Heart right ventricle (tissue), 16 donors: ENCODE data around the gene KCNJ6. TPM values are rescaled to one million over a fixed set of nuclear protein-coding genes. Genes with fewer than 3 reads are reported as not detected.
"Not testable (repeated sequence)": the region's sequence is repeated elsewhere in the genome, so short reads cannot be mapped to it uniquely, and the experiment has no call there.

ENCODE experiments used
- ATAC-seq, 8 donors: fragments of 200-7000 bp; cut with Tn5 transposase; one replicate each; pipeline ENCODE4 v1.9.1; 2020; ENCODE audit warnings: mild to moderate bottlenecking in 8 of 8, moderate library complexity in 8 of 8, moderate number of reproducible peaks in 1 of 8
- DNase-seq, 2 donors: peaks; one replicate each; pipeline ENCODE4 v3.0.0-alpha.2; 2020
- H3K27ac ChIP-seq, 10 donors: fragments of 200-600 bp; sonication (generic) in 2 of 10; one replicate each; pipeline versions ENCODE4 v1.5.0 to v1.8.0; 2020 to 2022; ENCODE audit warnings: mild to moderate bottlenecking in 3 of 10
- H3K27me3 ChIP-seq, 7 donors: fragments of 200-600 bp; one replicate each; pipeline ENCODE4 v1.8.0; 2021 to 2022; ENCODE audit warnings: mild to moderate bottlenecking in 2 of 7
- H3K36me3 ChIP-seq, 9 donors: fragments of 200-600 bp; sonication (generic) in 1 of 9; one replicate each; pipeline versions ENCODE4 v1.5.0 to v1.8.0; 2020 to 2022; ENCODE audit warnings: mild to moderate bottlenecking in 2 of 9
- H3K4me1 ChIP-seq, 9 donors: fragments of 200-600 bp; sonication (generic) in 1 of 9; one replicate each; pipeline versions ENCODE4 v1.5.0 to v1.8.0; 2020 to 2022; ENCODE audit warnings: mild to moderate bottlenecking in 4 of 9
- H3K4me3 ChIP-seq, 10 donors: fragments of 200-600 bp; sonication (generic) in 2 of 10; one replicate each; pipeline versions ENCODE4 v1.5.0 to v1.8.0; 2020 to 2022; ENCODE audit warnings: mild to moderate bottlenecking in 7 of 10, moderate library complexity in 2 of 10
- H3K9me3 ChIP-seq, 11 donors: fragments of 200-600 bp in 10 of 11; sonication (generic) in 2 of 11; one replicate each; pipeline versions ENCODE4 v1.5.0 to v1.8.0; 2013 to 2022; ENCODE audit warnings: mild to moderate bottlenecking in 2 of 11, control low read depth in 1 of 11, moderate library complexity in 1 of 11
- WGBS, 2 donors: extraction: QIAGEN DNeasy Blood & Tissue Kit; methylation state at CpG; one replicate each; pipeline ENCODE4 v1.1.7; 2013; ENCODE audit warnings: inconsistent platforms in 1 of 2; 5-methylcytosine and 5-hydroxymethylcytosine counted together
- intact Hi-C, 10 donors: fragments of 100-400 bp; cut with DNase I; formaldehyde crosslinking; loops; one replicate each; pipeline versions ENCODE4 v1.11.1 to v1.14.2; 2022
- polyA plus RNA-seq, 2 donors: library from polyadenylated mRNA; stranded (reverse); fragments of 200-250 nt; gene quantifications; one replicate each; pipeline ENCODE4 v1.2.3, GENCODE V29; 2013
- total RNA-seq, 10 donors: library from RNA; stranded (reverse); fragmentation: NEBNext Ultra II Directional in 3 of 10; extraction: Animal tissue kit (Norgen Biotek cat#: 25700) in 3 of 10; gene quantifications; one replicate each; pipeline versions ENCODE4 v1.2.1 to v1.2.4, GENCODE V29; 2021 to 2023
- TF ChIP-seq, protein P1 (sequence below), 9 donors: fragments of 200-600 bp; sonication (generic) in 2 of 9; IDR thresholded peaks; one replicate each; pipeline versions ENCODE4 v1.5.0 to v1.8.0; 2021 to 2022; ENCODE audit warnings: antibody characterized with exemption in 9 of 9, mild to moderate bottlenecking in 5 of 9, moderate library complexity in 1 of 9
- donor health status: Arrhythmogenic right ventricular cardiomyopathy.
- donor health status: ischemic (EF 13 %, LVEDD 7.1; RV severe dilation, severe dysfunction).
- donor health status: healthy with polysubstance abuse.
- donor health status: DM: no; HTN: yes; CAD: no.
- donor health status: DM: no; HTN: no; CAD: no.
- donor health status: ischemic (EF 25% LVEDD 6.9; RV normal size, moderate dysfunction).
- donor health status: ischemic (EF 25% LVEDD 5.7; RV mildly dilated, moderate dysfunction).
- donor health status: healthy.
- donor health status: DM: yes; HTN: yes; CAD: no.
- donor health status: Ischemic cardiomyopathy.
- donor health status: ischemic (EF 35%, LVEDD 5.7; RV mildly dilated, moderate dysfunction).
- donor health status: nonischemic (EF 11% LVEDD 7.7; RV severe dilation, severe dysfunction).
- donor health status: DM: yes; HTN: yes; CAD: no.
- donor health status: PGD.
- donor health status: ischemic (EF 29% LVEDD 5.4; RV normal size, mild dysfunction).
- donor health status: nonischemic (EF 23%, LVEDD 6.1; RV moderate dilation, normal function).

The KCNJ6 gene
- total and polyA plus RNA-seq, 12 donors, result not detected

DNA sequence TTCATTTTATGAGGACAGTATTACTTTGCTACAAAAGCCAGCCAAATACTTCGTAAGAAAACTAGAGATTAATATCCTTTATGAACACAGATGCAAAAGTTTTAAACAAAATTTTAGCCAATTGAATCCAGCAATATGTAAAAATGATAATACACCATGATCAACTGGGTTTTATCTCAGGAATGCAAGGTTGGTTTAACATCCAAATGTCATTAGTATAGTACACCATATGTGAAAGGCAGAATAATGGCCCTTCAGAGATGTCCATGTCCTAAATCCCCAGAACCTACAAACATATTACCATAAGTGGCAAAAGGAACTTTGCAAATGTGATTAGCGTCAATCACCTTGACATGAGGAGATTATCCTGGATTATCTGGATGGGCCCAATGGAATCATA lies 16.7 kb upstream of the KCNJ6 start:
- TF ChIP-seq, protein P1, sequence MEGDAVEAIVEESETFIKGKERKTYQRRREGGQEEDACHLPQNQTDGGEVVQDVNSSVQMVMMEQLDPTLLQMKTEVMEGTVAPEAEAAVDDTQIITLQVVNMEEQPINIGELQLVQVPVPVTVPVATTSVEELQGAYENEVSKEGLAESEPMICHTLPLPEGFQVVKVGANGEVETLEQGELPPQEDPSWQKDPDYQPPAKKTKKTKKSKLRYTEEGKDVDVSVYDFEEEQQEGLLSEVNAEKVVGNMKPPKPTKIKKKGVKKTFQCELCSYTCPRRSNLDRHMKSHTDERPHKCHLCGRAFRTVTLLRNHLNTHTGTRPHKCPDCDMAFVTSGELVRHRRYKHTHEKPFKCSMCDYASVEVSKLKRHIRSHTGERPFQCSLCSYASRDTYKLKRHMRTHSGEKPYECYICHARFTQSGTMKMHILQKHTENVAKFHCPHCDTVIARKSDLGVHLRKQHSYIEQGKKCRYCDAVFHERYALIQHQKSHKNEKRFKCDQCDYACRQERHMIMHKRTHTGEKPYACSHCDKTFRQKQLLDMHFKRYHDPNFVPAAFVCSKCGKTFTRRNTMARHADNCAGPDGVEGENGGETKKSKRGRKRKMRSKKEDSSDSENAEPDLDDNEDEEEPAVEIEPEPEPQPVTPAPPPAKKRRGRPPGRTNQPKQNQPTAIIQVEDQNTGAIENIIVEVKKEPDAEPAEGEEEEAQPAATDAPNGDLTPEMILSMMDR (IDR thresholded peaks at IDR 0.05), result no peak

DNA sequence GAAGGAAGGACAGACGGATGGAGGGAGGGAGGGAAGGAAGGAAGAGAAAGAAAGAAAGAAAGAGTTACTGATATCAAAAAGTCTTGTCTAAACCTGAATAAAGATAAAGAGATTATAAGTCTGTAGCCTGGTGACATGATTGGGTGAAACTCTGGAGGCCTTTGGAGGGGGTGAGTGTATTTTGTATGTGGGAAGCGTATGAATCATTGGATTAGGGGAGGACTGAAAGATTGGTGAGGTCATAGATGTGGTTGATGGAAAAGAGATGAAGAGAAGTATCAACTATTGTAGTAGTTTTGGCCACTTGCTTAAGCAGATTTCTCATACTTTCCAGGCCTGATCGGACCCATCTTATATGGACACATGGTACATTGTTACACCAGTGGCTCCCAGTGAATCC lies 11.5 kb upstream of the KCNJ6 start:
- H3K36me3 ChIP-seq, result no peaks in the 10 kb centered on the region
- H3K4me3 ChIP-seq, result no peak overlapping the region
- intact Hi-C loops, result no loop called here
- H3K4me1 ChIP-seq, result no peaks in the 10 kb centered on the region
- TF ChIP-seq, protein P1 (IDR thresholded peaks at IDR 0.05), result no peak
- peaks cover 0 to 19% (median 10%) of the 10 kb centered on the region in 11 donors for H3K9me3 ChIP-seq
- H3K27me3 ChIP-seq, result peaks cover 0 to 15% (median 3%) of the 10 kb centered on the region in 7 donors
- DNase-seq (no peak), ATAC-seq (no peak)
- WGBS, 2 donors, result 67 to 76% methylated on average over 3 of the region's 3 CpGs
- no peak overlapping the region for H3K27ac ChIP-seq

More for the DNA sequence above, 16.7 kb upstream of the KCNJ6 start:
- ATAC-seq, result no peak
- DNase-seq, result no peak
- Histone ChIP-seq H3K36me3 (no peaks in the 10 kb centered on the region), H3K9me3 (peaks cover 0 to 25% (median 19%) of the 10 kb centered on the region in 11 donors), H3K27me3 (peaks cover 0 to 7% (median 0%) of the 10 kb centered on the region in 7 donors), H3K4me3 (no peak overlapping the region), H3K27ac (no peak overlapping the region), H3K4me1 (no peaks in the 10 kb centered on the region)
- intact Hi-C loops, result no loop called here
- 89 to 93% methylated on average over 2 of the region's 2 CpGs for WGBS, 2 donors

DNA sequence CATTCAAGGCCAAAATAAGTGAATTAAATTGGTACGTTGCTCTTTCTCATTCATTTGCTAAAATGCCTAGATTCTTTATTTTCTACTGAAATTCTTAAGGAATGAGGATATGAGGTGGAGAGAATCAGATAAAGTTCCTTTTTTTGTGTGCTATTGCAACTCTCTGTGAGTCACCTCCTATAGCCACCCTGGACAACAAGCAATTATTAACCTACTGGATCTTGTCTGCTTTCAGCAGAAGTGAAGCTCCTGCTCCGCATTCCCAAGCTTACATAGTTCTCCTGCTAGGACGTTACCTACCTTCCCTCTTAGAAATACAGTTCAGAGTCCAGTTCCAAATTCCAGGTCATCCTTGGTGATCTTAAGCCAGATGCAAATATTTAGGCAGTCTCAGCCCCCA lies 4.8 kb upstream of the KCNJ6 start:
- H3K4me1 ChIP-seq, result peaks cover 2 to 8% (median 6%) of the 10 kb centered on the region in 9 donors
- no peak for ATAC-seq
- TF ChIP-seq, protein P1 (IDR thresholded peaks at IDR 0.05), result no peak
- DNase-seq, result no peak
- intact Hi-C loops, result no loop called here
- H3K27me3 ChIP-seq, result peaks cover under 1 to 57% (median 35%) of the 10 kb centered on the region in 7 donors
- H3K36me3 ChIP-seq, result no peaks in the 10 kb centered on the region
- 69 to 80% methylated on average over 3 of the region's 3 CpGs for WGBS, 2 donors
- peaks cover 0 to 4% (median 0%) of the 10 kb centered on the region in 11 donors for H3K9me3 ChIP-seq
- H3K4me3 ChIP-seq, result no peak overlapping the region
- no peak overlapping the region for H3K27ac ChIP-seq

DNA sequence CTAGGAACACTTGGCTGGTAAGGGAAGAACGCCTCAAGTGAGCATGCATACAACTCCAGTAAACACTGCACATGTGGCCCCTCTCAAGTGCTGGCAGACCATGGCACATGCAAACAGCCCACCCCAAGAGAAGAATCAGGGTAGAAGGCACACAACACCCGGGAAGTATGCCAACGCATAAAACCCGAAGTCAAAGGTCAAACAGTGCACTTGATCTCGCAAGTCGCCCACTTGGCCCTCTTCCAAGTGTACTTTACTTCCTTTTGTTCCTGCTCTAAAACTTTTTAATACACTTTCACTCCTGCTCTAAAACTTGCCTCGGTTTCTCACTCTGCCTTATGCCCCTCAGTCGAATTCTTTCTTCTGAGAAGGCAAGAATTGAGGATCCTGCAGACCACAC lies 4.0 kb upstream of the KCNJ6 start:
- H3K36me3 ChIP-seq, DNase-seq, H3K4me3 ChIP-seq, intact Hi-C loops, ATAC-seq, H3K27ac ChIP-seq, H3K9me3 ChIP-seq: not testable (repeated sequence)
- WGBS, 2 donors, result 79% methylated on average over 8 of the region's 8 CpGs
- H3K27me3 ChIP-seq, result peaks cover 9 to 62% (median 42%) of the 10 kb centered on the region in 7 donors
- H3K4me1 ChIP-seq, result peaks cover 8 to 16% (median 13%) of the 10 kb centered on the region in 9 donors

DNA sequence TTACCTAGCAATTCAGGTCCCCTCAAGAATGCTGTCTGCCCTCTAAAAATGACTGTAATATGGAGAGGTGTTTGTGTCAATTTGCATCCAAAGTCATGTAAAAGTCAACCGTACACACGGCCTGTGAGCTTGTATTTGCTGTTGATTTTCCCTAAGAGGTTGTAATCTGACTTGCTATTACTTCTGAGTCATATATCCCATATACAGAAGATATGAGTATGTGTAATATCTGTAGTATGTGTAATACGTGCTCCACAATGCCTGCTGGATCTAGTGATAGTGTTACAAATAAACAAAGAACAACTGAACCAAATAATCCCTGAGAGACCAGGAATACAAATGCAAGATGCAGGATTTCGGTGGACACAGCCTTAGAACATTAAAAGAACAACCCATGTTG lies 1.4 kb upstream of the KCNJ6 start:
- H3K36me3 ChIP-seq, result no peaks in the 10 kb centered on the region

More for the DNA sequence above, 1.4 kb upstream of the KCNJ6 start:
- intact Hi-C loops, result loop anchor here in 8 of 10 donors (5.0 to 10.0 kb wide), 3 partner anchors 203 to 220 kb away; no protein-coding TSS in a partner anchor
- peaks cover 0 to 4% (median 0%) of the 10 kb centered on the region in 11 donors for H3K9me3 ChIP-seq
- H3K27me3 ChIP-seq, result peaks cover 18 to 81% (median 68%) of the 10 kb centered on the region in 7 donors
- TF ChIP-seq, protein P1 (IDR thresholded peaks at IDR 0.05), result no peak
- no peak overlapping the region for H3K27ac ChIP-seq
- ATAC-seq, result no peak
- H3K4me3 ChIP-seq, result no peak overlapping the region
- DNase-seq, result no peak
- 69 to 71% methylated on average over 4 of the region's 4 CpGs for WGBS, 2 donors
- peaks cover 8 to 21% (median 15%) of the 10 kb centered on the region in 9 donors for H3K4me1 ChIP-seq
